ENCODE results near the gene SHROOM2.

- TF ChIP-seq, protein P1, sequence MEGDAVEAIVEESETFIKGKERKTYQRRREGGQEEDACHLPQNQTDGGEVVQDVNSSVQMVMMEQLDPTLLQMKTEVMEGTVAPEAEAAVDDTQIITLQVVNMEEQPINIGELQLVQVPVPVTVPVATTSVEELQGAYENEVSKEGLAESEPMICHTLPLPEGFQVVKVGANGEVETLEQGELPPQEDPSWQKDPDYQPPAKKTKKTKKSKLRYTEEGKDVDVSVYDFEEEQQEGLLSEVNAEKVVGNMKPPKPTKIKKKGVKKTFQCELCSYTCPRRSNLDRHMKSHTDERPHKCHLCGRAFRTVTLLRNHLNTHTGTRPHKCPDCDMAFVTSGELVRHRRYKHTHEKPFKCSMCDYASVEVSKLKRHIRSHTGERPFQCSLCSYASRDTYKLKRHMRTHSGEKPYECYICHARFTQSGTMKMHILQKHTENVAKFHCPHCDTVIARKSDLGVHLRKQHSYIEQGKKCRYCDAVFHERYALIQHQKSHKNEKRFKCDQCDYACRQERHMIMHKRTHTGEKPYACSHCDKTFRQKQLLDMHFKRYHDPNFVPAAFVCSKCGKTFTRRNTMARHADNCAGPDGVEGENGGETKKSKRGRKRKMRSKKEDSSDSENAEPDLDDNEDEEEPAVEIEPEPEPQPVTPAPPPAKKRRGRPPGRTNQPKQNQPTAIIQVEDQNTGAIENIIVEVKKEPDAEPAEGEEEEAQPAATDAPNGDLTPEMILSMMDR (IDR thresholded peaks at IDR 0.05), result no peak
- TF ChIP-seq POLR2A (IDR thresholded peaks at IDR 0.05) (no peak), POLR2AphosphoS5 (IDR thresholded peaks at IDR 0.05) (no peak)
These were observed 71.6 kb downstream of the SHROOM2 start for GRCh38 chrX:9857575-9858474.
